Breast epithelium (tissue), 3 donors: Measurements from ENCODE around the gene CTTN.

Source experiments
- POLR2A ChIP-seq: fragments of 450-650 bp; IDR thresholded peaks from one replicate; pipeline ENCODE4 v1.6.1; 2016; ENCODE audit warnings: antibody characterized with exemption, mild to moderate bottlenecking, moderate library complexity
- POLR2AphosphoS5 ChIP-seq, 3 donors: sonication (generic); formaldehyde crosslinking; IDR thresholded peaks; one replicate each; pipeline ENCODE4 v1.6.1; 2017; ENCODE audit warnings: antibody characterized with exemption in 3 of 3
- TF ChIP-seq, protein P1 (sequence below), 3 donors: fragments of 450-650 bp; IDR thresholded peaks; one replicate each; pipeline ENCODE4 v1.5.1; 2016 to 2017; ENCODE audit warnings: antibody characterized with exemption in 3 of 3, mild to moderate bottlenecking in 3 of 3, moderate library complexity in 3 of 3

- no peak for TF ChIP-seq POLR2AphosphoS5 (IDR thresholded peaks at IDR 0.05)
- TF ChIP-seq, protein P1, sequence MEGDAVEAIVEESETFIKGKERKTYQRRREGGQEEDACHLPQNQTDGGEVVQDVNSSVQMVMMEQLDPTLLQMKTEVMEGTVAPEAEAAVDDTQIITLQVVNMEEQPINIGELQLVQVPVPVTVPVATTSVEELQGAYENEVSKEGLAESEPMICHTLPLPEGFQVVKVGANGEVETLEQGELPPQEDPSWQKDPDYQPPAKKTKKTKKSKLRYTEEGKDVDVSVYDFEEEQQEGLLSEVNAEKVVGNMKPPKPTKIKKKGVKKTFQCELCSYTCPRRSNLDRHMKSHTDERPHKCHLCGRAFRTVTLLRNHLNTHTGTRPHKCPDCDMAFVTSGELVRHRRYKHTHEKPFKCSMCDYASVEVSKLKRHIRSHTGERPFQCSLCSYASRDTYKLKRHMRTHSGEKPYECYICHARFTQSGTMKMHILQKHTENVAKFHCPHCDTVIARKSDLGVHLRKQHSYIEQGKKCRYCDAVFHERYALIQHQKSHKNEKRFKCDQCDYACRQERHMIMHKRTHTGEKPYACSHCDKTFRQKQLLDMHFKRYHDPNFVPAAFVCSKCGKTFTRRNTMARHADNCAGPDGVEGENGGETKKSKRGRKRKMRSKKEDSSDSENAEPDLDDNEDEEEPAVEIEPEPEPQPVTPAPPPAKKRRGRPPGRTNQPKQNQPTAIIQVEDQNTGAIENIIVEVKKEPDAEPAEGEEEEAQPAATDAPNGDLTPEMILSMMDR (IDR thresholded peaks at IDR 0.05) = no peak
- TF ChIP-seq POLR2A = no peak
Measured at GRCh38 chr11:70364745-70365543, 33.4 kb upstream of the CTTN start.
